H1 (cell line): ENCODE data around the gene TTC31. TPM values are rescaled to one million over a fixed set of nuclear protein-coding genes. Genes with fewer than 3 reads are reported as not detected.

Source experiments
- CTCF ChIA-PET: fragments of 300-600 bp; sonication (Branson Sonifier 250); formaldehyde crosslinking; loops from one replicate; lab custom pipeline; 2021; ENCODE audit not compliant: partially characterized antibody; lab: Charles Lee
- POLR2A ChIA-PET: fragments of 300-600 bp; sonication (Branson Sonifier 250); formaldehyde crosslinking; loops from one replicate; lab custom pipeline; 2021; ENCODE audit warnings: inconsistent platforms; ENCODE audit not compliant: partially characterized antibody; lab: Charles Lee
- DNase-seq, 2 experiments: peaks; one replicate each; pipeline versions ENCODE4 v3.0.0 to v3.0.0-alpha.2; 2010 to 2022; ENCODE audit warnings: low spot score in 2 of 2, low read depth in 1 of 2, mixed read lengths in 1 of 2
- FAIRE-seq: peaks from 2 replicates; lab custom pipeline; 2011; peaks lifted over from hg19 to GRCh38; lab: Jason Lieb, UNC
- H2AFZ ChIP-seq: 2 replicates; pipeline ENCODE4 v1.8.1; 2012; ENCODE audit warnings: low read length, inconsistent platforms
- H2AK5ac ChIP-seq: 2 replicates; pipeline ENCODE4 v1.6.1; 2013; ENCODE audit warnings: low read depth, low read length
- H2BK120ac ChIP-seq: replicated peaks from 2 replicates; pipeline ENCODE3; 2013; ENCODE audit warnings: low read depth, low read length, inconsistent platforms
- H2BK12ac ChIP-seq: 2 replicates; pipeline ENCODE4 v1.6.1; 2013; ENCODE audit warnings: low read depth, low read length
- H2BK15ac ChIP-seq: 2 replicates; pipeline ENCODE4 v1.6.1; 2013; ENCODE audit warnings: low read length
- H2BK20ac ChIP-seq: 2 replicates; pipeline ENCODE4 v1.6.1; 2013; ENCODE audit warnings: low read length
- H2BK5ac ChIP-seq: 2 replicates; pipeline ENCODE4 v1.6.1; 2013; ENCODE audit warnings: low read depth, low read length
- H3K14ac ChIP-seq: 2 replicates; pipeline ENCODE4 v1.6.1; 2013; ENCODE audit warnings: inconsistent platforms; ENCODE audit not compliant: insufficient read length
- H3K18ac ChIP-seq: 2 replicates; pipeline ENCODE4 v1.6.1; 2013; ENCODE audit warnings: low read length; ENCODE audit errors: extremely low read depth
- H3K23ac ChIP-seq: 2 replicates; pipeline ENCODE4 v1.6.1; 2013; ENCODE audit warnings: inconsistent platforms; ENCODE audit not compliant: insufficient read length
- H3K23me2 ChIP-seq: 2 replicates; pipeline ENCODE4 v1.6.1; 2013; ENCODE audit warnings: low read depth, low read length
- H3K27ac ChIP-seq: 2 replicates; pipeline ENCODE4 v1.6.1; 2011; ENCODE audit warnings: low read depth, low read length, inconsistent platforms
- H3K27me3 ChIP-seq, 4 experiments: replicated peaks in 1 of 4; 1 replicate in 1 of 4; 2 replicates in 3 of 4; pipeline versions ENCODE4 v1.6.1 to v1.8.1; 2011 to 2013; ENCODE audit warnings: low read length in 3 of 4, mild to moderate bottlenecking in 3 of 4, inconsistent platforms in 2 of 4, mixed read lengths in 2 of 4, moderate library complexity in 1 of 4; ENCODE audit not compliant: control insufficient read depth in 3 of 4, insufficient read depth in 3 of 4; ENCODE audit errors: extremely low read depth in 1 of 4
- H3K36me3 ChIP-seq, 4 experiments: 2 replicates each; pipeline versions ENCODE4 v1.6.1 to v1.8.1; 2011 to 2013; ENCODE audit warnings: mild to moderate bottlenecking in 4 of 4, low read length in 3 of 4, moderate library complexity in 2 of 4, control low read depth in 1 of 4, inconsistent platforms in 1 of 4; ENCODE audit not compliant: insufficient read depth in 4 of 4, control insufficient read depth in 2 of 4
- H3K4ac ChIP-seq: replicated peaks from 2 replicates; pipeline ENCODE3; 2013; ENCODE audit warnings: low read length, low read depth, mixed read lengths, inconsistent platforms; ENCODE audit not compliant: insufficient read length
- H3K4me1 ChIP-seq, 4 experiments: replicated peaks in 1 of 4; 1 replicate in 1 of 4; 2 replicates in 3 of 4; pipeline versions ENCODE4 v1.6.1 to v1.8.1; 2011 to 2013; ENCODE audit warnings: low read length in 3 of 4, inconsistent platforms in 2 of 4, mixed read lengths in 1 of 4; ENCODE audit not compliant: insufficient read depth in 4 of 4, control insufficient read depth in 3 of 4
- H3K4me2 ChIP-seq, 2 experiments: 2 replicates each; pipeline versions ENCODE4 v1.6.1 to v1.8.1; 2011 to 2013; ENCODE audit warnings: low read depth in 2 of 2, low read length in 2 of 2, control low read depth in 1 of 2, inconsistent platforms in 1 of 2, mild to moderate bottlenecking in 1 of 2; ENCODE audit not compliant: insufficient read depth in 1 of 2
- H3K4me3 ChIP-seq, 4 experiments: fragments of 200-600, 300-600 bp in 1 of 4; sonication (generic), shearing (Covaris generic), sonication (Bioruptor Twin) in 1 of 4; 2 replicates each; pipeline versions ENCODE4 v1.5.1 to v1.8.1; 2011 to 2016; ENCODE audit warnings: low read length in 4 of 4, low read depth in 3 of 4, control low read depth in 2 of 4, inconsistent platforms in 2 of 4, mild to moderate bottlenecking in 2 of 4, mixed read lengths in 1 of 4, moderate library complexity in 1 of 4; ENCODE audit not compliant: insufficient read depth in 2 of 4; ENCODE audit errors: extremely low read depth in 1 of 4
- H3K56ac ChIP-seq: replicated peaks from 2 replicates; pipeline ENCODE3; 2013; ENCODE audit warnings: low read depth, mild to moderate bottlenecking, mixed read lengths, low read length, inconsistent platforms; ENCODE audit not compliant: insufficient read length
- H3K79me1 ChIP-seq: 2 replicates; pipeline ENCODE4 v1.6.1; 2013; ENCODE audit warnings: low read depth, low read length, control low read depth
- H3K79me2 ChIP-seq, 2 experiments: 2 replicates each; pipeline versions ENCODE4 v1.6.1 to v1.8.1; 2012 to 2013; ENCODE audit warnings: low read length in 2 of 2, mild to moderate bottlenecking in 2 of 2, inconsistent platforms in 1 of 2; ENCODE audit not compliant: insufficient read depth in 2 of 2, control insufficient read depth in 1 of 2
- H3K9ac ChIP-seq, 4 experiments: replicated peaks in 1 of 4; 1 replicate in 1 of 4; 2 replicates in 3 of 4; pipeline versions ENCODE4 v1.6.1 to v1.8.1; 2011 to 2013; ENCODE audit warnings: low read depth in 3 of 4, low read length in 3 of 4, control low read depth in 2 of 4, mild to moderate bottlenecking in 2 of 4, moderate library complexity in 2 of 4, inconsistent platforms in 1 of 4; ENCODE audit errors: extremely low read depth in 1 of 4
- H3K9me3 ChIP-seq, 2 experiments: 2 replicates each; pipeline versions ENCODE4 v1.6.1 to v1.8.1; 2012 to 2013; ENCODE audit warnings: mild to moderate bottlenecking in 2 of 2, moderate library complexity in 2 of 2, control low read depth in 1 of 2, inconsistent platforms in 1 of 2, low read depth in 1 of 2, low read length in 1 of 2, mixed read lengths in 1 of 2; ENCODE audit not compliant: insufficient read depth in 2 of 2
- H4K20me1 ChIP-seq, 2 experiments: replicated peaks in 1 of 2; 2 replicates each; pipeline versions ENCODE3 to v1.8.1; 2011 to 2013; ENCODE audit warnings: inconsistent platforms in 2 of 2, low read length in 2 of 2, mild to moderate bottlenecking in 1 of 2; ENCODE audit not compliant: insufficient read depth in 2 of 2, control insufficient read depth in 1 of 2
- H4K5ac ChIP-seq: 2 replicates; pipeline ENCODE4 v1.6.1; 2013; ENCODE audit warnings: low read length, low read depth, mixed read lengths, inconsistent platforms; ENCODE audit not compliant: insufficient read length
- H4K8ac ChIP-seq: 2 replicates; pipeline ENCODE4 v1.8.0; 2013; ENCODE audit warnings: mild to moderate bottlenecking, moderate library complexity, low read length, inconsistent platforms; ENCODE audit not compliant: insufficient read depth; ENCODE audit errors: extremely low read depth
- H4K91ac ChIP-seq: replicated peaks from 2 replicates; pipeline ENCODE3; 2013; ENCODE audit warnings: low read length, mixed read lengths, inconsistent platforms; ENCODE audit not compliant: insufficient read length
- ASH2L ChIP-seq: fragments of 200-600, 300-600 bp; sonication (generic); IDR thresholded peaks from one replicate; pipeline ENCODE4 v1.7.1; 2017; ENCODE audit warnings: low read length
- BACH1 ChIP-seq: IDR thresholded peaks from 2 replicates; pipeline ENCODE4 v1.6.1; 2012; ENCODE audit warnings: low read length, improper control_type of control experiment
- SIN3A ChIP-seq, 2 experiments: IDR thresholded peaks in 1 of 2; conservative IDR thresholded peaks in 1 of 2; 2 replicates each; pipeline ENCODE4 v1.6.1; 2011 to 2012; ENCODE audit warnings: low read length in 2 of 2, improper control_type of control experiment in 1 of 2, low read depth in 1 of 2, mild to moderate bottlenecking in 1 of 2
- polyA plus RNA-seq, 7 experiments: library from polyadenylated mRNA; depleted of rRNA in 3 of 7; stranded (reverse) in 5 of 7; unstranded in 2 of 7; fragments of >200 nt in 5 of 7; fragments of 200-250 nt in 2 of 7; gene quantifications; 1 replicate in 5 of 7; 2 replicates in 1 of 7; 4 replicates in 1 of 7; pipeline versions ENCODE4 v1.2.1 to v1.2.3, GENCODE V29; 2011 to 2013; ENCODE audit warnings: missing spikeins in 2 of 7, mixed read lengths in 2 of 7
- total RNA-seq: library from RNA; stranded (reverse); fragmentation: NEBNext Ultra II Directional; extraction: Animal tissue kit (Norgen Biotek cat#: 25700); gene quantifications from 2 replicates; pipeline ENCODE4 v1.2.1, GENCODE V29; 2021

TTC31 gene
- total and polyA plus RNA-seq, 2 of the 8 experiments (the other 6 are each of a cell fraction or from before 2014, with no cell fraction given), result 28.8 to 29.9 TPM

- POLR2A ChIA-PET, result interaction anchor here (1.3 to 5.9 kb wide), 4 partner anchors 12 to 43 kb away, joined by 3 to 73 read pairs (median 24); partner anchors contain the start of gene LBX2
- H3K79me2 ChIP-seq, result peaks cover 0 to 18% of the 10 kb centered on the region in 2 experiments; a peak in 2 of 4 replicates
Observed at GRCh38 chr2:74532222-74532621, 49.3 kb downstream of the TTC31 start.

More at GRCh38 chr2:74532222-74532621, 49.3 kb downstream of the TTC31 start:
- Histone ChIP-seq H3K9me3 (no peaks in the 10 kb centered on the region), H3K4me3 (no peak overlapping the region), H3K27me3 (no peaks in the 10 kb centered on the region; a peak in 1 of 7 replicates), H3K27ac (no peak overlapping the region), H3K79me1 (peaks cover 10% of the 10 kb centered on the region), H3K56ac (no peak overlapping the region), H4K5ac (no peak overlapping the region), H3K14ac (no peak overlapping the region), H3K36me3 (peaks cover 2 to 22% (median 16%) of the 10 kb centered on the region in 4 experiments; a peak in 7 of 8 replicates), H4K20me1 (peaks cover 6 to 11% of the 10 kb centered on the region in 2 experiments), H3K4ac (no peak overlapping the region), H4K8ac (no peak overlapping the region), H4K91ac (no peak overlapping the region), H3K23ac (no peak overlapping the region), H3K4me2 (no peak overlapping the region), H3K9ac (no peak overlapping the region), H2BK12ac (no peak overlapping the region), H3K18ac (no peak overlapping the region), H2BK20ac (no peak overlapping the region), H3K23me2 (peaks cover 9% of the 10 kb centered on the region; the same call in 1 of the 2 replicates), H3K4me1 (peaks cover 4 to 13% (median 6%) of the 10 kb centered on the region in 4 experiments; a peak in 6 of 7 replicates), H2AFZ (no peak overlapping the region), H2AK5ac (no peak overlapping the region), H2BK15ac (no peak overlapping the region), H2BK5ac (no peak overlapping the region), H2BK120ac (no peak overlapping the region)
- no peak for FAIRE-seq
- no peak for TF ChIP-seq ASH2L
- TF ChIP-seq BACH1, result no peak
- TF ChIP-seq SIN3A (conservative IDR thresholded peaks at IDR 0.05 in 1 of 2, IDR thresholded peaks at IDR 0.05 in 1 of 2; ENCODE audit: low read depth in 1 of 2, low read length in 2 of 2), result no peak
- CTCF ChIA-PET, result interaction anchor here (0.7 to 7.0 kb wide), 8 partner anchors 28 to 55 kb away, joined by 3 to 53 read pairs (median 5); partner anchors contain the start of genes CCDC142 and TTC31
- DNase-seq, result no peak
